GM12878 (cell line): Measurements from ENCODE around the gene FMNL3. TPM values are rescaled to one million over a fixed set of nuclear protein-coding genes. Genes with fewer than 3 reads are reported as not detected.

Experiments
- DPF2 ChIP-seq: fragments of 450-650 bp; IDR thresholded peaks from 2 replicates; pipeline ENCODE4 v1.6.1; 2017; ENCODE audit warnings: mild to moderate bottlenecking
- IKZF1 ChIP-seq: fragments of 450-650 bp; conservative IDR thresholded peaks from 2 replicates; pipeline ENCODE4 v1.6.1; 2017; ENCODE audit warnings: antibody characterized with exemption, mild to moderate bottlenecking
- NFIC ChIP-seq: IDR thresholded peaks from 2 replicates; pipeline ENCODE4 v1.6.1; 2012; ENCODE audit warnings: low read depth, mild to moderate bottlenecking, inconsistent platforms, low read length, moderate library complexity
- SMARCA5 ChIP-seq: fragments of 450-650 bp; IDR thresholded peaks from 2 replicates; pipeline ENCODE4 v1.6.1; 2017; ENCODE audit warnings: mild to moderate bottlenecking
- ZNF24 ChIP-seq: fragments of 450-650 bp; IDR thresholded peaks from 2 replicates; pipeline ENCODE4 v1.6.1; 2017; ENCODE audit warnings: antibody characterized with exemption, mild to moderate bottlenecking
- polyA plus RNA-seq, 11 experiments: library from polyadenylated mRNA; depleted of rRNA in 4 of 11; unstranded in 6 of 11; stranded (reverse) in 5 of 11; fragments of >200 nt; fragmentation: Nextera tagmentation in 4 of 11; fragmentation: Illumina TruSeq in 1 of 11; extraction: Ambion mirVana in 4 of 11; extraction: Trizol in 1 of 11; gene quantifications; 1 replicate in 1 of 11; 2 replicates in 10 of 11; pipeline versions ENCODE4 v1.2.1 to v1.2.3, GENCODE V29; 2011 to 2016; ENCODE audit warnings: inconsistent platforms in 2 of 11, missing spikeins in 2 of 11, low read depth in 1 of 11
- total RNA-seq, 4 experiments: library from RNA; depleted of rRNA in 3 of 4; stranded (reverse); fragments of >200 nt in 3 of 4; fragmentation: Illumina TruSeq in 1 of 4; extraction: Trizol in 1 of 4; gene quantifications; 2 replicates each; pipeline versions ENCODE4 v1.2.1 to v1.2.3, GENCODE V29; 2013 to 2021
- TF ChIP-seq, protein P1 (sequence below): IDR thresholded peaks from 2 replicates; pipeline ENCODE4 v1.6.1; 2012; ENCODE audit warnings: mild to moderate bottlenecking, low read depth, low read length
- TF ChIP-seq, protein P2 (sequence below): fragments of 450-650 bp; IDR thresholded peaks from 2 replicates; pipeline ENCODE4 v1.6.1; 2017; ENCODE audit warnings: mild to moderate bottlenecking

The FMNL3 gene
- total and polyA plus RNA-seq, 10 of the 15 experiments (the other 5 are each of a cell fraction or from before 2014, with no cell fraction given), result 3.0 to 64.9 (median 30.9) TPM

DNA sequence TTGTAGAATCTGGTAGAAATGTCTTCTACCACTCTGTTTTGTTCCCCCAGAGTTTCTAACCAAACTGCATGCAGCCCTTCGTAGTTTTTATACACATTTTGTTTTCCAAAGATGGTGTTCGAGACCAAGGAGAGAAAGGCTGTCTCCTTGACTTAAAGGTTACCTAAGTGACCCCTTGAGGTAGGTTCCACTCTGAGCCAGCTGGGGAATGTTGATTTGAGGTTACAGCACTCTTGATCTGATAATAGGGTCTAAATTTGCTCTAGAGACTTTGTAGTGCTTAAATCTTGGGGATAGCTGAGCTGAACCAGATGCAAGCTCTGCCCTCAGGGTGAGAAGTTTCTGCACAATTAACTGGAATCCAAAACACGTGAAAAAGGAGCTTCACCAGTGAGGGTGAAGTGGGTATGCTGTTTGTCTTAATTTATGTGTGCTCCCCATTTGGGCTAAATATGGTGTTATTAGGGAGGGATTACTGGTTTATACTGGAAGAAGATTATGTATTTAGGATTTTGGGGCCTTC is 37.2 kb upstream of the FMNL3 start (continued):
- TF ChIP-seq, protein P1, sequence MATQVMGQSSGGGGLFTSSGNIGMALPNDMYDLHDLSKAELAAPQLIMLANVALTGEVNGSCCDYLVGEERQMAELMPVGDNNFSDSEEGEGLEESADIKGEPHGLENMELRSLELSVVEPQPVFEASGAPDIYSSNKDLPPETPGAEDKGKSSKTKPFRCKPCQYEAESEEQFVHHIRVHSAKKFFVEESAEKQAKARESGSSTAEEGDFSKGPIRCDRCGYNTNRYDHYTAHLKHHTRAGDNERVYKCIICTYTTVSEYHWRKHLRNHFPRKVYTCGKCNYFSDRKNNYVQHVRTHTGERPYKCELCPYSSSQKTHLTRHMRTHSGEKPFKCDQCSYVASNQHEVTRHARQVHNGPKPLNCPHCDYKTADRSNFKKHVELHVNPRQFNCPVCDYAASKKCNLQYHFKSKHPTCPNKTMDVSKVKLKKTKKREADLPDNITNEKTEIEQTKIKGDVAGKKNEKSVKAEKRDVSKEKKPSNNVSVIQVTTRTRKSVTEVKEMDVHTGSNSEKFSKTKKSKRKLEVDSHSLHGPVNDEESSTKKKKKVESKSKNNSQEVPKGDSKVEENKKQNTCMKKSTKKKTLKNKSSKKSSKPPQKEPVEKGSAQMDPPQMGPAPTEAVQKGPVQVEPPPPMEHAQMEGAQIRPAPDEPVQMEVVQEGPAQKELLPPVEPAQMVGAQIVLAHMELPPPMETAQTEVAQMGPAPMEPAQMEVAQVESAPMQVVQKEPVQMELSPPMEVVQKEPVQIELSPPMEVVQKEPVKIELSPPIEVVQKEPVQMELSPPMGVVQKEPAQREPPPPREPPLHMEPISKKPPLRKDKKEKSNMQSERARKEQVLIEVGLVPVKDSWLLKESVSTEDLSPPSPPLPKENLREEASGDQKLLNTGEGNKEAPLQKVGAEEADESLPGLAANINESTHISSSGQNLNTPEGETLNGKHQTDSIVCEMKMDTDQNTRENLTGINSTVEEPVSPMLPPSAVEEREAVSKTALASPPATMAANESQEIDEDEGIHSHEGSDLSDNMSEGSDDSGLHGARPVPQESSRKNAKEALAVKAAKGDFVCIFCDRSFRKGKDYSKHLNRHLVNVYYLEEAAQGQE, result no peak
- TF ChIP-seq SMARCA5 (no peak), IKZF1 (no peak), ZNF24 (no peak), NFIC (no peak), DPF2 (no peak)
- TF ChIP-seq, protein P2, sequence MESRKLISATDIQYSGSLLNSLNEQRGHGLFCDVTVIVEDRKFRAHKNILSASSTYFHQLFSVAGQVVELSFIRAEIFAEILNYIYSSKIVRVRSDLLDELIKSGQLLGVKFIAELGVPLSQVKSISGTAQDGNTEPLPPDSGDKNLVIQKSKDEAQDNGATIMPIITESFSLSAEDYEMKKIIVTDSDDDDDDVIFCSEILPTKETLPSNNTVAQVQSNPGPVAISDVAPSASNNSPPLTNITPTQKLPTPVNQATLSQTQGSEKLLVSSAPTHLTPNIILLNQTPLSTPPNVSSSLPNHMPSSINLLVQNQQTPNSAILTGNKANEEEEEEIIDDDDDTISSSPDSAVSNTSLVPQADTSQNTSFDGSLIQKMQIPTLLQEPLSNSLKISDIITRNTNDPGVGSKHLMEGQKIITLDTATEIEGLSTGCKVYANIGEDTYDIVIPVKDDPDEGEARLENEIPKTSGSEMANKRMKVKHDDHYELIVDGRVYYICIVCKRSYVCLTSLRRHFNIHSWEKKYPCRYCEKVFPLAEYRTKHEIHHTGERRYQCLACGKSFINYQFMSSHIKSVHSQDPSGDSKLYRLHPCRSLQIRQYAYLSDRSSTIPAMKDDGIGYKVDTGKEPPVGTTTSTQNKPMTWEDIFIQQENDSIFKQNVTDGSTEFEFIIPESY, result no peak
